Peyer's patch (tissue), 4 donors: Measurements from ENCODE around the gene REV3L. TPM values are rescaled to one million over a fixed set of nuclear protein-coding genes. Genes with fewer than 3 reads are reported as not detected.

ENCODE experiments used
- DNase-seq, 3 donors: peaks; one replicate each; pipeline ENCODE4 v3.0.0-alpha.2; 2017 to 2019
- H3K27ac ChIP-seq, 4 donors: fragments of 200-600 bp; sonication (generic); one replicate each; pipeline ENCODE4 v1.5.1; 2016 to 2019
- H3K27me3 ChIP-seq, 2 donors: fragments of 200-600 bp; sonication (generic); one replicate each; pipeline ENCODE4 v1.5.1; 2019
- H3K36me3 ChIP-seq, 3 donors: fragments of 200-600 bp; sonication (generic); one replicate each; pipeline ENCODE4 v1.5.1; 2016 to 2019
- H3K4me1 ChIP-seq, 4 donors: fragments of 200-600 bp; sonication (generic); one replicate each; pipeline ENCODE4 v1.5.1; 2016 to 2019
- H3K4me3 ChIP-seq, 4 donors: fragments of 200-600 bp; sonication (generic); 1 replicate in 3 of 4; 2 replicates in 1 of 4; pipeline ENCODE4 v1.5.1; 2016 to 2019; ENCODE audit warnings: mild to moderate bottlenecking in 1 of 4
- H3K9me3 ChIP-seq, 4 donors: fragments of 200-600 bp; sonication (generic); one replicate each; pipeline ENCODE4 v1.5.1; 2016 to 2019; ENCODE audit warnings: mild to moderate bottlenecking in 1 of 4
- CTCF ChIP-seq, 6 experiments: fragments of 450-650 bp in 4 of 6; fragments of 200-600 bp in 2 of 6; sonication (generic) in 1 of 6; IDR thresholded peaks; one replicate each; pipeline ENCODE4 v1.5.1; 2017 to 2019; ENCODE audit warnings: antibody characterized with exemption in 6 of 6, mild to moderate bottlenecking in 3 of 6, moderate library complexity in 1 of 6
- POLR2A ChIP-seq, 2 donors: fragments of 450-650 bp; IDR thresholded peaks; one replicate each; pipeline ENCODE4 v1.5.1; 2017; ENCODE audit warnings: antibody characterized with exemption in 2 of 2, mild to moderate bottlenecking in 2 of 2, moderate library complexity in 2 of 2
- total RNA-seq, 4 donors: library from RNA; depleted of rRNA; stranded (reverse); fragments of >200 nt; gene quantifications; one replicate each; pipeline ENCODE4 v1.1.0, GENCODE V29; 2016

The REV3L gene
- total RNA-seq, 4 donors from 2014 or later = 20.5 to 50.3 (median 38.0) TPM

GRCh38 chr6:111471958-111472357, 11.1 kb downstream of the REV3L start:
- H3K27me3 ChIP-seq = no peaks in the 10 kb centered on the region
- no peak overlapping the region for H3K27ac ChIP-seq
- no peak overlapping the region for H3K4me3 ChIP-seq
- DNase-seq = no peak
- no peaks in the 10 kb centered on the region for H3K4me1 ChIP-seq
- TF ChIP-seq CTCF (IDR thresholded peaks at IDR 0.05) (no peak), POLR2A (IDR thresholded peaks at IDR 0.05) (no peak)
- H3K9me3 ChIP-seq = no peaks in the 10 kb centered on the region
- H3K36me3 ChIP-seq = no peaks in the 10 kb centered on the region

DNA sequence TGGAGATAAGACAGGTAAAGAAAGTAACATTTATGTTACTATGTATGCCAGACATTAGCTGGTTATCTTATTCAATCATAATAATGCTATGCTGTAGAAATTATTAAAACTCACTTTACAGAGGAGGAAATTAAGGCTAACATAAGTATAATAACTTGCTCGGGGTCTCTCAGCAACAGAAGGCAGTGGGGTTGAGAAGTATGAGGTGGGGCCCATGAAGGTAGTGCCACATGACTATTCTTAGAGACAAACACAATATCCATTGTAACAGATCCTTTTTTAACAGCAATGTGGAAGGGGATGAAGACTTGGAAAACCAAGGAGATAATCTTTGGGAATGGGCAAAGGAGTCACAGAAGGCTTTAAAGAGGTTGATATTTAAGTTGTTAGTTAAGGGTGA, 11.5 kb downstream of the REV3L start:
- H3K36me3 ChIP-seq = no peaks in the 10 kb centered on the region
- DNase-seq = no peak
- no peak overlapping the region for H3K27ac ChIP-seq
- no peaks in the 10 kb centered on the region for H3K27me3 ChIP-seq
- H3K4me1 ChIP-seq = no peaks in the 10 kb centered on the region
- no peaks in the 10 kb centered on the region for H3K9me3 ChIP-seq
- TF ChIP-seq POLR2A (IDR thresholded peaks at IDR 0.05) = no peak
- no peak for TF ChIP-seq CTCF (IDR thresholded peaks at IDR 0.05)
- H3K4me3 ChIP-seq = no peak overlapping the region

DNA sequence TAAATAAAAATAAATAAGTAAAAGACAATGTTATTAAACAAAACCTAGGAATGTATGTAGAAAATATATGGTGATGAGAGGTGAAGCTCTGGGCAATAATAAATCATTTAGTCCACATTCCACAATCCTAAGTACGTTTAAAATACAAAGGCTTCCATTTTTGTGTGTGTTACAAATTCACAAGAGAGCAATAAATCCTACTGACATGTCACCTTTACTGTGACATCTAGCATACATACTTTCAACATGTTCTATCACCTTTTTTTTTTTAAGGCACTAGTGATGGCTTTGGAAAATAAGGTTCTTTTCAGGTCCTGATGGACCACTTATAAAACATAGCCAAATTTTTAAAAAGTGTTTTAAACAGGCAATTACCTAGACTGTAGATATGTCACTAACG, 12.0 kb downstream of the REV3L start:
- H3K27ac ChIP-seq = no peak overlapping the region
- no peak for DNase-seq
- H3K4me3 ChIP-seq = no peak overlapping the region
- no peaks in the 10 kb centered on the region for H3K9me3 ChIP-seq
- no peak for TF ChIP-seq CTCF (IDR thresholded peaks at IDR 0.05)
- no peak for TF ChIP-seq POLR2A (IDR thresholded peaks at IDR 0.05)
- no peaks in the 10 kb centered on the region for H3K36me3 ChIP-seq
- no peaks in the 10 kb centered on the region for H3K27me3 ChIP-seq
- no peaks in the 10 kb centered on the region for H3K4me1 ChIP-seq

- Histone ChIP-seq H3K9me3 (no peaks in the 10 kb centered on the region), H3K27me3 (no peaks in the 10 kb centered on the region), H3K27ac (no peak overlapping the region), H3K4me1 (no peaks in the 10 kb centered on the region), H3K4me3 (no peak overlapping the region), H3K36me3 (no peaks in the 10 kb centered on the region)
- no peak for DNase-seq
- TF ChIP-seq CTCF (IDR thresholded peaks at IDR 0.05) = no peak
These were observed 13.5 kb downstream of the REV3L start for GRCh38 chr6:111469543-111469942.

GRCh38 chr6:111468329-111469012, 14.5 kb downstream of the REV3L start:
- Histone ChIP-seq H3K36me3 (no peaks in the 10 kb centered on the region), H3K4me1 (no peaks in the 10 kb centered on the region), H3K27me3 (no peaks in the 10 kb centered on the region), H3K4me3 (no peak overlapping the region), H3K9me3 (no peaks in the 10 kb centered on the region), H3K27ac (no peak overlapping the region)
- no peak for TF ChIP-seq POLR2A (IDR thresholded peaks at IDR 0.05)
- TF ChIP-seq CTCF (IDR thresholded peaks at IDR 0.05) = no peak
- DNase-seq = no peak

DNA sequence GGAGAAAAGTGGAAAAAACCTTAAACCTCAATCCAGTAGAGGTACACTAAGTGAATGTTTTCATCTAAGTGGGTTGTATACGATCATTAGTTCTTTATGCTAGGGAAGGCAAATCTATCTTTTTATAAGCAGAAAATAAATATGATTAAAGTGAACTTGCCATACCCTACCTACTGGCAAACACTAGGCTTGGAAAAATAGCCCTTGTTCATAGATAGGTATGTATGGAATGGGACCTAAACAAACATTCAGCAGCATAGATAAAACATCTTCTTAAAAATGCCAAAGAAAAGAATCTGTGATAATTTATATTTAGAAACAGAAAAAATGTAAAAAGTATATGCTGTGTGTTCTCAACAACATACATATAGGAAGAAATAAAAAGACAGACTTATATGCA, 18.8 kb downstream of the REV3L start:
- H3K27ac ChIP-seq = no peak overlapping the region
- no peaks in the 10 kb centered on the region for H3K9me3 ChIP-seq
- peaks cover 0 to 7% (median 0%) of the 10 kb centered on the region in 4 donors for H3K4me1 ChIP-seq
- TF ChIP-seq POLR2A (IDR thresholded peaks at IDR 0.05) = no peak
- no peak for TF ChIP-seq CTCF (IDR thresholded peaks at IDR 0.05)
- H3K36me3 ChIP-seq = peaks cover 0 to 9% (median 0%) of the 10 kb centered on the region in 3 donors
- H3K4me3 ChIP-seq = no peak overlapping the region
- H3K27me3 ChIP-seq = no peaks in the 10 kb centered on the region
- no peak for DNase-seq
